Measurements from ENCODE around the gene GARIN5A. TPM values are rescaled to one million over a fixed set of nuclear protein-coding genes. Genes with fewer than 3 reads are reported as not detected.
"Not testable (repeated sequence)": the region's sequence is repeated elsewhere in the genome, so short reads cannot be mapped to it uniquely, and the experiment has no call there.

GARIN5A gene
- total RNA-seq, 1 donor from 2014 or later = 0.17 TPM

DNA sequence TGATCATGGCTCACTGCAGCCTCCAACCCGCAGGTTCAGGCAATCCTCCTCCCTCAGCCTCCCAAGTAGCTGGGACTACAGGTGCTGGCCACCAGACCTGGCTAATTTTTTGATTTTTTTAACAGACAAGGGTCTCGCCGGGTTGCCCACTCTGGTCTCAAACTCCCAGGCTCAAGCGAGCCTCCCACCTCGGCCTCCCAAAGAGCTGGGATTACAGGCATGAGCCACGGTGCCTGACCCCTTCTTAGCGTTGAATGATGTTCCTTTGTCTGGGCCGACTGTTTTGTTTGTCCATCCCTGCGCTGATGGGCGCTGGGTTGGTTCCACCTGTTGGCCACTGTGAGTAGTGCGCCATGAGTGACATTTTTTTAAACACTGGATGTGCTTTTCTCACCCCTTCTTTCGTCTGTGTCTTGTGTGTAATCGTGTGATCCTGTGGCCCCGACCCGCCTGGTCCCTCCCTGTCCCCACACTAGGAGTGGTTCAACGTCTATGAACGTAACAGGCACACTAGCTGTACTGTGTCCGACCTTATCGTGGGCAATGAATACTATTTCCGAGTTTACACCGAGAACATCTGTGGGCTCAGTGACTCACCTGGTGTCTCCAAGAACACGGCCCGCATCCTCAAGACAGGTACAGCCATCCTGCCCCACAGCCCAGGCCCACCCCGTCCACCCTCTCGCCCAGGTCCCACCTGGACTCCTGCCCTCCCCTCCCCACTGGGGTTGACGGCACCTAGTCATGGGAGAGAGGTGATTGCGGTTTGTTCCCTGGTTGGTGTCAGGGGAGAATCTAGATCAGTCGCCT lies 15.4 kb downstream of the GARIN5A start:
- peak; percentile 80 for DNase-seq

DNA sequence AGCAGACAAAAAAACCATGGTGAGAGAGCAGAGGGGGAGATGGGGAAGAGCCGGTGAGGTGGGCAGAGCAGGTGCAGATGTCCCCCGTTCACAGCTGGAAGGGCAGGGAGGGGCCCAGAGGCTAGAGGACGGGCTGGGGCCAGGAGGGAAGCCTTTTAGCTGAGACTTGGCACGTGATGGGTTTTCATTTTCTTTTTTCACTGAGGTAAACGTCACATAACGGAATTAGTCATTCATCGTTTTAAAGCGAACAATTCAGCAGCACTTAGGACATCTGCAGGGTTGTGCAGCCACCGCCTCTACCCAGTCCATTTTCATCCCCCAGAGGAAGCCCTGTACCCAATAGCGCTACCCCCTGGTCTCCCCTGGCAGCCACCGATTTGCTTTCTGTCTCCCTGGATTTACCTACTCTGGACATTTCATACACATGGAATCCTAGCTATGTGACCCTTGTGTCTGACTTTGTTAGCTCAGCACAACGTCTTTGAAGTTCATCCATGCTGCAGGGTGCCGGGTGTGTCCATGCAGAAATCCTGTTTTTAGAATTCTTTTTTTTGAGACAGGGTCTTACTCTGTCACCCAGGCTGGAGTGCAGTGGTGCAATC lies 16.4 kb downstream of the GARIN5A start:
- peak; percentile 20 for DNase-seq

DNA sequence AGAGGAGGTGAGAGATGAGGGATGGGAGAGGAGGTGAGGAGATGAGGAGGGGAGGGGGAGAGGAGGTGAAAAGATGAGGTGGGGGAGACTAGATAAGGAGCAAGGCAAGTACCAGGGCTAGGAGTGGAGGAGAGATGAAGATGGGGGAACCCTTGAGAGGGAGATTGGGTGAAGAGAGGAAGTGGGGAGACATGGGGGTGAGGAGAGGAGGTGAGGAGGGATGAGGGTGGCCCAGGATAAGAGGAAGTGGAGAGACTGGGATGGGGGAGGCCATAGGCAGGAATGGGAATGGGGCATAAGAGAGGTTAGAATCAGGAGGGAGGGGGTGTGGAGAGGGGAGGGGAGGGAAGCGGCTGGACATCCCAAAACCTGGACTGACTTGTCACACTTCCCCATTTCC lies 17.0 kb downstream of the GARIN5A start:
- DNase-seq = no peak

DNA sequence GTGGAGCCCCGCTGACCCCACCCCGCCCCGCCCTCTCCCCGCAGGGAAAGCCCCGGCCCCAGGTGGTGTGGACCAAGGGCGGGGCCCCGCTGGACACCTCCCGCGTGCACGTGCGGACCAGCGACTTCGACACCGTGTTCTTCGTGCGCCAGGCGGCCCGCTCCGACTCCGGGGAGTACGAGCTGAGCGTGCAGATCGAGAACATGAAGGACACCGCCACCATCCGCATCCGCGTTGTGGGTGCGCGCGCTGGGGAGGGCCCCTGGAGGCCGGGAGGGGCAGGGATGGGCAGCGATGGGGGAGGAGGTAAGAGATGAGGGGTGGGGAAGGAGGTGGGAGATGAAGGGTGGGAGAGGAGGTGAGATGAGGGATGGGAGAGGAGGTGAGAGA lies 17.6 kb downstream of the GARIN5A start:
- DNase-seq = no peak

DNA sequence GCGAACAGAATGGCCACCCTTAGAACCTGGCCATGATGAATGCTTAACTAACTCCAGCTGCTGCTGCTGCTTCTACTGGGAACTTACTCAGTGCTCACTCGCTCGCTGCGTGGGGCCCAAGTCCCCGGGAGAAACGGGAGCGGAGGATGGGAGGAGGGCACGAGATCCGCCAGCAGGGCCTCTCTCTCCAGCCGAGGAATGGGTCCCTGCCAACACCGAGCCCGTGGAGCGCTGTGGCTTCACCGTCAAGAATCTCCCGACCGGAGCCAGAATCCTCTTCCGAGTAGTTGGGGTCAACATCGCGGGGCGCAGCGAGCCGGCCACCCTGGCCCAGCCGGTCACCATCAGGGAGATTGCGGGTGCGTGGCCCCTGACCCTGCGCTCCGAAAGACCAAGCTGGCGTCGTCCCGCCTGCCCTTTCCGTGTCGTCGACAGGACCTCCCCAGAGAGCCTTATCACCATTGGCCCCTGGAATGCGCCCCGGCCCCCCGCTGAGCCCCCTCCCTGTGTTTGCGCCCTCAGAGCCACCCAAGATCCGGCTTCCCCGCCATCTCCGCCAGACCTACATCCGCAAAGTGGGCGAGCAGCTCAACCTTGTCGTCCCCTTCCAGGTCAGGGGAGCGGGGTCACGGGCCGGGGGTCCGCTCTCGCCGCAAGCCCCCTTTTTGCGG lies 18.1 kb downstream of the GARIN5A start:
- no peak for DNase-seq

DNA sequence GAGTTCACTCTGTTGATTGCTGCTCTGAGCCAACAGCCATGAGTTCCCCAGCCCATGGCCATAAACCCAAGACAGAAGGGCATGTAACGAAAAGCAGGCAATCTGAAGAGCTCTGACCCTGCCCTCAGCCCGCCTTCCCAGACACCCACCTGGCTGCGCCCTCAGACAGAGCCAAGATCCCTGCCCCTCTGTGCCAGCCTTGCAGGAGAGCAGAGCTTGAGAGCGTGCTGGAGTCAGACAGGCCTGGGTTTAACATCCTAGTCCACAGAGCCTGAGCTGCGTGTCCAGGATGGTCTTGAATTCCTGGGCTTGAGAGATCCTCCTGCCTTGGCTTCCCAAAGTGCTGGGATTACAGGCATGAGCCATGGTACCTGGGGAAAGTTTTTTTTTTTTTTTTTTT lies 19.3 kb downstream of the GARIN5A start:
- DNase-seq = no peak

DNA sequence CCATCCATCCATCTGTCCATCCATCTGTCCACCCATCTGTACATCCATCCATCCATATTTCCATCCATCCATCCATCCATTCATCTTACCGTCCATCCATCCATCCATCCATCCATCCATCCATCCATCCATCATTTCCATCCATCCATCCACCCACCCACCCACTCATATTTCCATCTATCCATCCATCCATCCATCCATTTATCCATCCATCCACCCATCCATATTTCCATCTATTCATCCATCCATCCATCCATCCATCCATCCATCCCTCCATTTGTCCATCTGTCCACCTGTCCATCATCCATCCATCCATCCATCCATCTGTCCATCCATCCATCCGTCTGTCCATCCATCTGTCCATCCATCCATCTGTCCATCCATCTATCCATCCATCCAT lies 20.7 kb downstream of the GARIN5A start:
- DNase-seq = no peak

DNA sequence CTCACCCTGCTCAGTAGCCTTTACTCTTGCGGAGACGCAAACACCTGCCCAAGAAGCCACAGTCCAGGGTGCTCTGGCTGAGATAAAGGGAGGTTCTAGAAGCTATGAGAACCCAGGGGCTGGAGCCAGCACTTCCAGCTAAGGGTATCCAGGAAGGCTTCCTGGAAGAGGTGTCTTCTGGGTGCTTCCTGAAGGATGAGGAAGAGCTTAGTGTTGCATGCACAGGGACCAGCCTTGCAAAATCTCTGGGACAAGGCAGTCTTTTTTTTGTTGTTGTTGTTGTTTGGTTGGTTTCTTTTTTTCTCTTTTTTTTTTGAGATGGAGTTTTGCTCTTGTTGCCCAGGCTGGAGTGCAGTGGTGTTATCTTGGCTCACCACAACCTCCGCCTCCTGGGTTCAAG lies 23.4 kb downstream of the GARIN5A start:
- DNase-seq = no peak

DNA sequence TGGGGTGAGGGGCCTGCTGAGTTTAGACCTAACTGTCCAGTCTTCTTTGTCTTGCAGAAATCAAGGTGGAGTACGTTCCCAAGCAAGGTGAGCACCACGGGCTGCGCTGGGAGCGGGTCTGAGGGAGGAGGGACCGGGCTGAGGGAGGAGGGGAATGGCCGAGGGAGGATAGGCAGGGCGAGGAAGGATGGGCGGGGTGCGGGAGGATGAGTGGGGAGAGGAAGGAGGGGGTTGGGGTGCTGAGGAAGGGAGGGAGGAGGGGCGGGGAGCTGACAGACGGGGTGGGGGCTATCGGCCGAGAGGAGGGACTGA lies 25.5 kb downstream of the GARIN5A start:
- DNase-seq = no peak

DNA sequence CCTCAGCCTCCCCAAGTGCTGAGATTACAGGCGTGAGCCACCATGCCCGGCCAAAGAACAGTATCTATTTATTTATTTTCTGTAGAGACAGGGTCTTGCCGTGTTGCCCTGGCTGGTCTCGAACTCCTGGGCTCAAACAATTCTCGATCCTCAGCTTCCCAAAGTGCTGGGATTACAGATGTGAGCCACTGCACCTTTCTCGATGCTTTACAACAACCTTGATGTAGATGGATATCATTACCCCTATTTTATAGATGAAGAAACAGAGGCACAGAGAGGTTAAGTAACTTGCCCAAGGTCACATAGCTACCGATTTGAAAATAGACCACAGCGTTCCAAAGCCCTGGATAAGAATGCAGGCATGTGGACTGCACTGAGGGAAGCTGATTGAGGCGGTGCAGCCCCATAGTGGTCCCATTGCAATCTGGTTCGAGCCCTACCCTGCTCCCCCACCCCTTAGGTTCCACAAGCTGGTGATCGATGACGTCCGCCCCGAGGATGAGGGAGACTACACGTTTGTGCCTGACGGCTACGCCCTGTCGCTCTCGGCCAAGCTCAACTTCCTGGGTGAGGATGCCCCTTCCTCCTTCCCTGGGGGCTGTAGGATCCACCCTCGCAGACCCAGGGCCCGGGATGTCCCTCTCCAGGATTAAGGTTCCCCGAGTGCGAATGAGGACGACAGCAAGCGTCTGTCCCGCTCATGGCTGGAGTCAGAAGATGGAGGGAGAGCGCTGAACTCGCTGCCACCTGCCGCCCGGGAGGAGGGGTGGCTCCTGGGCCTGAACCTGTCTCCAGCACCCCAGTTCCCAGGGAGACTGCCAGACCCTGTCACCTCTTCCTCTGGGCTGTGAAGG lies 26.1 kb downstream of the GARIN5A start:
- DNase-seq = no peak

DNA sequence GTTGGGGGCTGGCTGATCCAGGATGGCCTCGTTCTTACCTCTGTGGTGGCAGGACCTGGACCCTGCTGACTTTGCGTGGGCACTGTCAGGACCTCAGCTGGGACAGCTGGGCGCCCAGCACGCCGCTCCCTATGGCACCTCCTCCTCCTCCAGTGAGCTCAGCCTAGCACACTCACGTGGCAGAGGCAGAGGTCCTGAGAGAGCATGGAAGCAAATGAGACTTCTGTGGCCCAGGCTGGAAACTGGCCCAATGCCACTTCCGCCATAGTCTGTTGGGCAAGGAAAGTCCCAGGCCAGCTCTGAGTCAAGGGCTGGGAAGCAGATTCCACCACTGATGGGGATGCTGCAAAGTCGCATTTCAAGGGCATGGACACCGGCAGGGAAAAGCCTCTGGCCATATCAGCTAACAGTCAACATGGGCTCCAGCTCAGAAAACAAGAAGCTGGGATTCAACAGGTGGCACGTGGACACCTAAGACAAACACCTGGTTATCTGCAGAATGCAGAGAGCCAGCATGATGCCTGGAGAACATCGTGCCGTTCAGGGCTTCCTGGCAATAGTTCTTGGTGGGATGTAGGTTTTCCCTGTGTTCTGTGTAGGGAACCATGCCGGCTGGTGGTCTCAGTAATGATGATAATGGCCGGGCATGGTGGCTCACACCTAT lies 27.3 kb downstream of the GARIN5A start:
- DNase-seq = no peak

DNA sequence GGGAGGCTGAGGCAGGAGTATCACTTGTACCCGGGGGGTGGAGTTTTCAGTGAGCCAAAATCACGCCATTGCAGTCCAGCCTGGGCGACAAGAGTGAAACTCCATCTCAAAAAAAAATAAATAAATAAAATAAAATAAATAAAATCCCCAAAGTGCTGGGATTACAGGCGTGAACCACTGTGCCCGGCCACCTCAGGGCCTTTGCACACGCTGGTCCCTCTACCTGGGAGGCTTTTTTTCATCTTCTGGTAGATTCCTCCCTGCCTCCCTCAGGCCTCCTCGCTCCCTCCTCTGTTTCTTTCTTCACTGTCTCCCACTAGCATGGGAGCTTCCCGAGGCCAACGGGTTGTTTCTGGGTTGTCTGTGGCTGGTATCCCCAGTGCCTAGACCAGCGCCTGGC lies 28.9 kb downstream of the GARIN5A start:
- no peak for DNase-seq

DNA sequence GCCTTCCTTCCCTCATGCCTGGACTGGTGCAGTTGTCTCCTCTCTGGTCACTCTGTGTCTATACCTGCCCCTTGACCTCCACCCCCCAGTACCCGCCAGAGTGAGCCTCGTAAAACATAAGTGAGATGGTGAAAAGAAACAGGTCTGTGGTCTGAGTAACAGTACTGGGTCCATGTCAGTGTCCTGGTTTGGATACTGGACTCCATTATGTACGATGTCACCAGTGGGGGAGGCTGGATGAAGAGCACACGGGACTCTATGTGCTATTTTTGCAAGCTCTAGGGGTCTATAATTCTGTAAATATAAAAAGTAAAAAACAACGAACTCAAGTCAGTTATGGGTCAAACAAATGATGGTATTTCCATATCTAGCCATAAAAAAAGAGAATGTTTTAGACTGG lies 29.6 kb downstream of the GARIN5A start:
- no peak for DNase-seq

DNA sequence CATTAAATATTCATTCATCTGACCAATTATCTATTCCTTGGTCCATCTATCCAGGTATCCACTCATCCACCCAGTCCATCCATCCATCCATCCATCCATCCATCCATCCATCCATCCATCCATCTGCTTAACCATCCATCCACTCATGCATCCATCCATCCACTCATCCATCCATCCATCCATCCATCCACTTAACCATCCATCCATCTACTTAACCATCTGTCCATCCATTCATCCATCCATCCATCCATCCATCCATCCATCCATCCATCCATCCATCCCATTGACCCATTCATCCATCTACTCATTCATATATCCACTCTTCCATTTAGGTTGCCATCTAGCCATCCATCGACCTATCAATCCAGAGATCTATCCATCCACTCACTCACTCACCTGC lies 32.6 kb downstream of the GARIN5A start:
- DNase-seq = no peak

DNA sequence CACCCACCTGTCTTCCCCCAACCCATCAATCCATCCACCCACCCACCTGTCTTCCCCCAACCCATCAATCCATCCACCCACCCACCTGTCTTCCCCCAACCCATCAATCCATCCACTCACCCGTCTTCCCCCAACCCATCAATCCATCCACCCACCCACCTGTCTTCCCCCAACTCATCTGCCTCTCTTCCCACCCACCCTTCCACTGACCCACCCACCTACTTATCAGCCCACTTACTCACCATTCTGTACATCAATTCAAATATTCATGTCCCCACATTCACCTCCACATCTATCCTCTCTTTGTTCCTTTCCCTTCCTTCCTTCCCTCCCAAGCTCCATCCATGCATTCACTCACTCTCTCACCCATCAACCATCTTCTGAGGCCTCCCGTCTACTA lies 37.5 kb downstream of the GARIN5A start:
- not testable (repeated sequence) for DNase-seq

DNA sequence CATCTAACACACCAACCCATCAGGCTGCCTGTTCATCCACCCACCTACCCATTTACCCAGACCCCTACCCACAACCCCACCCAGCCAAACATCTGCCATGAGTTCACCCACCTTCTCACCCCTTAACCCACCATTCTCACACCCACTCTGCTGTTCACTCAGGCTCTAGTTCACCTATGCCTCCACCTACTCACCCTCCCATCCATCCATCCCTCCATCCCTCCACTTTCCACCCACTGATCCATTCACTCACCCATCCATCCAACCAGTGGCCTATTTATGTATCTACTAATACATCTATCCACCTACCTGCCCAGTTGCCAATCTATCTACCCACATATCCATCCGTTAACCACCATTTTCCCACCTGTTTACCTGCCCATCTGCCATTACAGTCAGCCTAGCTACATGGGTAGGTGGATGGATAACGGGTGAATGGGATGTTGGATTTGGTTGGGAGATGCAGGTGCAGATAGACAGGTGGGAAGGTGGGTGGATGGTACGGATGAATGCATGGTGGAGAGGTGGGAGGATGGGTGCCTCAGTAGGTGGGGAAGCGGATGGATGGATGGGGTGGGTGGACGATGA lies 38.7 kb downstream of the GARIN5A start:
- no peak for DNase-seq

DNA sequence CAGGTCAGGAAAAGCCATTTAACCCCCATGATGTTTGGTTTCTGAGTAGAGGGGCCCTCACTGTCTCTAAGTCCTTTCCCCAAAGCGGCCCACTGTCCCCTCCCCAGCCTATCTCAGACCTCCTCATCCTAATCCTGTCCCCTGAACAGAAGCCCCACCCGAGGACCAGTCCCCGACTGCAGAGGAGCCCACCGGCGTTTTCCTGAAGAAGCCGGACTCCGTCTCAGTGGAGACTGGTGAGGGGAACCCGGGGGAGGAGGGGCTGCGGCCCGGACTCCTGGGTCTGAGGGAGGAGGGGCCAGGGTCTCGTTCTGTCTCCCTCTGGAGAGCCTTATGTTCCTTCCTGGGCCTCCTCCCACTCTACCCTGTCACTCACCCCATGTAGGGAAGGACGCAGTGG lies 41.0 kb downstream of the GARIN5A start:
- DNase-seq = no peak

DNA sequence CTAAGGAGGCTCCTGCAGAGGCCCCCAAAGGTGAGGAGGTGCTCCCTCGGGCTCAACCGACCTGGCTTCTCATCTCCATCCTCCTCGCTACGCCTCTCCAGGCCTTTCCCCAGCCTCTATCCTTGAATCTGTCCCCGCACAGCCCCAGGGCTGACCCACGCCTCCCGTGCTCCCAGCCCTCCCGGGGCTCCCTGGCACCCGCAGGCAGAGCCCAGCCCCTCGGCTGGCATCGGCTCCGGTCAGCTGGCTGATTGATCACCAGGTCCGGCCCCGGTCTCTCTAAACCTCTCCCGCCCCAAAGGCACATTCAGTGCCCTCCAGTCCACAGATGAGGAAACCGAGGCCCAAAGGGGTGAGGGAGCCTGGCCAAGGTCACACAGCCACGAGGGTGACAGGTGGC lies 41.4 kb downstream of the GARIN5A start:
- no peak for DNase-seq

DNA sequence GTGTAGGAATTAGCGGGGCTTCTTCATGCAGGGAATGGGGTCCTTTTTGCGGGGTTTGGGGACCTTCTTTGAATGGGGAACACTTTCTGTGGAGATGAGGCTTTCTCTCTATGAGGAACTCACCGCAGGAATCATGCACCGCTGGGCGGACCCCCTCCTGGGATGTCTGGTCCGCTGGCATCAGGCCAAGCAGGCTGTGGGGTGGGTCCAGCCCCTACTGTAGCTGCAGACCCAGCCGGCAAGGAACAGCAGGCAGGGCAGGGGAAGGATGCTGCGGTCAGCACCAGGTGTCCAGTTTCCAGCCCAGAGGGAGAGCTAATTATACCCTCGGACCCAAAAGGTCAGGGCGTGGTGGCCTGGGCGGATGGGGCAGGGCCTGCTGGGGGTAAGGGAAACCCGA lies 42.1 kb downstream of the GARIN5A start:
- no peak for DNase-seq

DNA sequence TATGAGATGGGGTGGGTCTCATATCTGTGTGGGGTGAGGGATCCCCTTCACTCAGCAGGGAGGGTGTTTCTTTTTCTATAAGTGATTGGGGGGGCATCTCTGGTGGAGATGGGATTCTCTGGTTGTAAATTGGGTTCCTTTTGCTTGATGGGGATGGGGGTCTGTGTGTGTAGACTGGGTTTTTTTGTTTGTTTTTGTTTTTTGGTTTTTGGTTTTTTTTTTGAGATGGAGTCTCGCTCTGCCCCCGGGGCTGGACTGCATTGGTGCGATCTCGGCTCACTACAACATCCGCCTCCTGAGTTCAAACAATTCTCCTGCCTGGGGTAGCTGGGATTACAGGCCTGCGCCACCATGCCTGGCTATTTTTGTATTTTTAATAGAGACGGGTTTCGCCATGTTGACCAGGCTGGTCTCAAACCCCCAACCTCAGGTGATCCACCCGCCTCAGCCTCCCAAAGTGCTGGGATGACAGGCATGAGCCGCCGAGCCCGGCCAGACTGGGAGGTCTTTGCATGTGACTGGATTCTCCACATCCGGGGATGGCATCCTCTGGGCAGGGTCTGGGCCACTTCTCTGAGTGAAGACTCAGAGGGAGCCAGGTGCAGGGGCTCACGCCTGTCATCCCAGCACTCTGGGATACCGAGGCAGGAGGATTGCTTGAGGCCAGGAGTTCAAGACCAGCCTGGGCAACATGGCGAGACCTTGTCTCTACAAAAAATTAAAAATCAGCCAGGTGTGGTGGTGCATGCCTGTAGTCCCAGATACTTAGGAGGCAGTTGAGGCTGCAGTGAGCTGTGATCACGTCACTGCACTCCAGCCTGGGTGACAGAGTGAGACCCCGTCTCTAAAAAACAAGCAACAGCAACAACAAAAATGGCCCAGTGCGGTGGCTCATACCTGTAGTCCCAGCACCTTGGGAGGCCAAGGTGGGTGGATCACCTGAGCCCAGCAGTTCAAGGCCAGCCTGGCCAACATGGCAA lies 43.2 kb downstream of the GARIN5A start:
- no peak for DNase-seq

Measured in dermis blood vessel endothelial cell (primary cell).